Adrenal gland (tissue), 12 donors: Measurements from ENCODE around the gene SHISA2. TPM values are rescaled to one million over a fixed set of nuclear protein-coding genes. Genes with fewer than 3 reads are reported as not detected.

Experiments used
- DNase-seq, 7 donors: peaks; one replicate each; pipeline ENCODE4 v3.0.0-alpha.2; 2019 to 2020
- H3K27ac ChIP-seq, 5 donors: fragments of 200-600 bp; sonication (generic) in 4 of 5; 1 replicate in 3 of 5; 2 replicates in 2 of 5; pipeline versions ENCODE4 v1.5.1 to v1.8.0; 2016 to 2020; ENCODE audit warnings: mild to moderate bottlenecking in 1 of 5
- H3K27me3 ChIP-seq: fragments of 200-600 bp; 2 replicates; pipeline ENCODE4 v1.8.0; 2021
- H3K36me3 ChIP-seq, 2 donors: fragments of 200-600 bp; replicated peaks in 1 of 2; 1 replicate in 1 of 2; 2 replicates in 1 of 2; pipeline versions ENCODE4 v1.5.1 to v1.8.0; 2018 to 2022
- H3K4me1 ChIP-seq, 2 donors: fragments of 200-600 bp; replicated peaks in 1 of 2; 1 replicate in 1 of 2; 2 replicates in 1 of 2; pipeline versions ENCODE4 v1.5.1 to v1.8.0; 2018 to 2021
- H3K4me3 ChIP-seq, 4 donors: fragments of 200-600 bp; sonication (generic) in 3 of 4; one replicate each; pipeline ENCODE4 v1.5.1; 2016 to 2018
- H3K9me3 ChIP-seq, 3 donors: fragments of 200-600 bp; sonication (generic) in 1 of 3; replicated peaks in 1 of 3; 1 replicate in 2 of 3; 2 replicates in 1 of 3; pipeline versions ENCODE4 v1.5.1 to v1.8.0; 2016 to 2021
- CTCF ChIP-seq, 6 experiments: fragments of 450-650 bp in 4 of 6; fragments of 200-600 bp in 2 of 6; sonication (generic) in 1 of 6; IDR thresholded peaks; 1 replicate in 5 of 6; 2 replicates in 1 of 6; pipeline versions ENCODE4 v1.5.1 to v1.8.0; 2016 to 2021; ENCODE audit warnings: antibody characterized with exemption in 6 of 6, mild to moderate bottlenecking in 2 of 6, moderate library complexity in 1 of 6
- POLR2A ChIP-seq, 2 donors: fragments of 450-650 bp; IDR thresholded peaks; one replicate each; pipeline ENCODE4 v1.6.1; 2017; ENCODE audit warnings: antibody characterized with exemption in 2 of 2, mild to moderate bottlenecking in 2 of 2, moderate library complexity in 1 of 2
- WGBS, 4 donors: extraction: QIAGEN DNeasy Blood & Tissue Kit in 2 of 4; methylation state at CpG; one replicate each; pipeline versions ENCODE4 v1.1.5 to v1.1.7; 2013 to 2017; 5-methylcytosine and 5-hydroxymethylcytosine counted together
- intact Hi-C, 2 donors: fragments of 100-400 bp; cut with DNase I; formaldehyde crosslinking; loops; one replicate each; pipeline versions ENCODE4 v1.14.1 to v1.15.0; 2022 to 2023
- polyA plus RNA-seq, 3 donors: library from polyadenylated mRNA; stranded (reverse); fragments of 200-250 nt in 2 of 3; fragments of 350-450 nt in 1 of 3; fragmentation: Illumina TruSeq in 1 of 3; extraction: RNeasy Lipid Tissue Mini Kit (QIAGEN cat#74804) in 1 of 3; gene quantifications; one replicate each; pipeline ENCODE4 v1.2.3, GENCODE V29; 2013 to 2014
- total RNA-seq, 9 donors: library from RNA; depleted of rRNA in 4 of 9; stranded (reverse); fragments of >200 nt in 4 of 9; fragments of 120-200 nt in 1 of 9; fragmentation: NEBNext Ultra II Directional in 1 of 9; extraction: Animal tissue kit (Norgen Biotek cat#: 25700) in 1 of 9; gene quantifications; one replicate each; pipeline versions ENCODE4 v1.1.0 to v1.2.4, GENCODE V29; 2013 to 2023
- donor health status: healthy with polysubstance abuse.
- donor health status: Bipolar disorder and iron deficiency.
- donor health status: DM: yes; HTN: yes; CAD: no.
- donor health status: DM: no; HTN: no; CAD: no.
- donor health status: DM: no; HTN: no; CAD: no.
- donor health status: DM: yes; HTN: yes; CAD: no.

Gene SHISA2
- total and polyA plus RNA-seq, 12 donors, result 0.07 to 2.6 (median 0.26) TPM; not detected in 5

DNA sequence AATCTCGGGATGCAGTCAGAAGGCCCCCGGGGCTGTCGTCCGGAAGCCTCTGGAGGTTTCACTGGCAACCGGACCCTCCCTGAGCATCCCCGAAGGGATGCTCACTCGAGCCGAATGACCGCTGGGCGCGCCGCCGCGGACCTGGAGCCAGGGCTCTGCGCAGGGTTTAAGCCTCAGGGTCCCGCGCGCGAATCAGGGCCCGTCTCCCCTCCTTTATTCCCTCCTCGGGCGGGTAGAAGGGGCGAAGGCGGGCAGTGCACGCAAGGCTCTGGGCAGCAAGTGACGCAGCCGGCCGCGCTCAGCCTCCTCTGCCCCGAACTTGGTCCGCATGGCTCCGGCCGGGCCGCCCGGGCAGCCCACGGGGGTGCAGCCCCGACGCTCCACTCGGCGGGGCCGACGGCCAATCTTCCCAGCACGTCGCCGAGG, 572 bp downstream of the SHISA2 start:
- peaks cover 57% of the 10 kb centered on the region for H3K27me3 ChIP-seq
- H3K4me3 ChIP-seq, result peak overlapping the region in 1 of 4 donors; percentile 60
- no peak for DNase-seq
- WGBS, 4 donors, result 2 to 7% (median 2%) methylated on average over 3 to 45 of the region's 45 CpGs; no CpG with 5 or more reads in 1 of the 4 donors
- H3K4me1 ChIP-seq, result peaks cover 0 to 6% of the 10 kb centered on the region in 2 donors
- H3K27ac ChIP-seq, result no peak overlapping the region
- no peaks in the 10 kb centered on the region for H3K36me3 ChIP-seq
- intact Hi-C loops, result no loop called here
- no peak for TF ChIP-seq POLR2A (IDR thresholded peaks at IDR 0.05)
- no peak for TF ChIP-seq CTCF (IDR thresholded peaks at IDR 0.05)
- no peaks in the 10 kb centered on the region for H3K9me3 ChIP-seq

DNA sequence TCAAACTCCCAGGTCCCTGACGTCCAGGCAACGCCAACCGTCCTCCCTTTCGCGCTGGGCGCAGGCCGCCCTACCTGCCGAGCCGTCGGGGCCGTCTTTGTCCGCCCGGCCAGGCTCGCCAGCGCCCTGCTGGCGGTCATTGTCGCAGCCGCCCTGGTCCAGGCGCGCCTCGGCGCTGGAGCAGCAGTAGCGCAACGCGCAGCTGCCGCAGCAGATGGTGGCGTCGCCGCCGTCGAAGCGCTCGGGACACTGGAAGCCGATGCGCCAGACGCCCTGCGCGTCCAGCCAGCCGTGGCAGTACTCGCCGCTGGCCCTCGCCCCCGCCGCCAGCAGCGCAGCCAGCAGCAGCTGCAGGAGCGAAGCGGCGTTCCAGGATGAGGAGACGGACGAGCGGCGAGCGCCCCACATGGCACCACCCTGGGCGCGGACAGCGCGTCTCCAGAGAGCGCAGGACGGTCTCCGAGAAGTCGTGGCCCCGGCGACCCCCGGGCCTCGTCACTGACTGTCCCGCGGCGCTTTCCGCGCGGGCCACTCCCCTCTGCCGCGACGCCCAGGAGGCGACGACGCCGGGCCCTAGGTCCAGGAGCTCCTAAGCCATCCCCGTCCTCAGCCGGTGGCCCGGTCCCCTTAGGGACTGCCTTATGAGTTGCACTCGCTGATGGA, 1.1 kb downstream of the SHISA2 start:
- DNase-seq, result no peak
- no peaks in the 10 kb centered on the region for H3K9me3 ChIP-seq
- TF ChIP-seq CTCF (IDR thresholded peaks at IDR 0.05), result no peak
- TF ChIP-seq POLR2A (IDR thresholded peaks at IDR 0.05), result no peak
- peaks cover 57% of the 10 kb centered on the region for H3K27me3 ChIP-seq
- intact Hi-C loops, result no loop called here
- peaks cover 0 to 6% of the 10 kb centered on the region in 2 donors for H3K4me1 ChIP-seq
- no peaks in the 10 kb centered on the region for H3K36me3 ChIP-seq
- WGBS, 4 donors, result 3 to 7% (median 4%) methylated on average over 26 to 82 of the region's 82 CpGs
- H3K27ac ChIP-seq, result no peak overlapping the region
- H3K4me3 ChIP-seq, result peak overlapping the region in 1 of 4 donors; percentile 60

DNA sequence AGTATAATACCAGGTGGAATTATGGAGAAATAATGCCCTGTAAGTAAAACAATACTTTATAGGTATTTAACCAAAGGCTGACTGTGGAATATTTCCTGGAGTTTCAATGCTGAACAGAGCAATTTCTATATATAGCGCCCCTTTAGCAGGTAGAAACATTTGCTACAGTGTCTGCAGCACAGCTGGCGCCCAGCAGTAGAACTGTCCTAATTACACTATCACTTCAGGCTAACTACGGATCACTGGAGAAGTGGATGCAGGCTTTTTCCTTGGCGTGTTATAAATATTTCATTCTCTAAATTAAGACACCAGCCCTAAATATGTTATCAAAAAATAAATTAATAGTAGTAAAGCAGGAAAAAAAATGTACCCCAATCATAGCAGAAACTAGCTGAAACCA, 3.1 kb downstream of the SHISA2 start:
- Histone ChIP-seq H3K36me3 (no peaks in the 10 kb centered on the region), H3K27ac (no peak overlapping the region), H3K4me1 (peaks cover 0 to 6% of the 10 kb centered on the region in 2 donors), H3K9me3 (no peaks in the 10 kb centered on the region), H3K4me3 (no peak overlapping the region), H3K27me3 (peaks cover 50% of the 10 kb centered on the region)
- 42 to 57% (median 55%) methylated on average over 4 of the region's 4 CpGs for WGBS, 4 donors
- DNase-seq, result no peak
- TF ChIP-seq CTCF (IDR thresholded peaks at IDR 0.05) (no peak), POLR2A (IDR thresholded peaks at IDR 0.05) (no peak)
- intact Hi-C loops, result no loop called here

- H3K4me3 ChIP-seq, result no peak overlapping the region
- TF ChIP-seq POLR2A (IDR thresholded peaks at IDR 0.05) (no peak), CTCF (IDR thresholded peaks at IDR 0.05) (no peak)
- WGBS, 4 donors, result 84 to 94% (median 90%) methylated on average over 4 of the region's 4 CpGs
- H3K27me3 ChIP-seq, result peaks cover 43% of the 10 kb centered on the region
- intact Hi-C loops, result no loop called here
- H3K27ac ChIP-seq, result no peak overlapping the region
- no peaks in the 10 kb centered on the region for H3K9me3 ChIP-seq
- H3K4me1 ChIP-seq, result peaks cover 0 to 6% of the 10 kb centered on the region in 2 donors
- no peaks in the 10 kb centered on the region for H3K36me3 ChIP-seq
- no peak for DNase-seq
Observed at GRCh38 chr13:26047040-26047439, 4.8 kb downstream of the SHISA2 start.
